ENCODE data around the gene ZNF764.
"Not testable (repeated sequence)": the region's sequence is repeated elsewhere in the genome, so short reads cannot be mapped to it uniquely, and the experiment has no call there.

ZNF764 gene

GRCh38 chr16:30548416-30549253 is 9.5 kb downstream of the ZNF764 start:
- TF ChIP-seq, protein P1, sequence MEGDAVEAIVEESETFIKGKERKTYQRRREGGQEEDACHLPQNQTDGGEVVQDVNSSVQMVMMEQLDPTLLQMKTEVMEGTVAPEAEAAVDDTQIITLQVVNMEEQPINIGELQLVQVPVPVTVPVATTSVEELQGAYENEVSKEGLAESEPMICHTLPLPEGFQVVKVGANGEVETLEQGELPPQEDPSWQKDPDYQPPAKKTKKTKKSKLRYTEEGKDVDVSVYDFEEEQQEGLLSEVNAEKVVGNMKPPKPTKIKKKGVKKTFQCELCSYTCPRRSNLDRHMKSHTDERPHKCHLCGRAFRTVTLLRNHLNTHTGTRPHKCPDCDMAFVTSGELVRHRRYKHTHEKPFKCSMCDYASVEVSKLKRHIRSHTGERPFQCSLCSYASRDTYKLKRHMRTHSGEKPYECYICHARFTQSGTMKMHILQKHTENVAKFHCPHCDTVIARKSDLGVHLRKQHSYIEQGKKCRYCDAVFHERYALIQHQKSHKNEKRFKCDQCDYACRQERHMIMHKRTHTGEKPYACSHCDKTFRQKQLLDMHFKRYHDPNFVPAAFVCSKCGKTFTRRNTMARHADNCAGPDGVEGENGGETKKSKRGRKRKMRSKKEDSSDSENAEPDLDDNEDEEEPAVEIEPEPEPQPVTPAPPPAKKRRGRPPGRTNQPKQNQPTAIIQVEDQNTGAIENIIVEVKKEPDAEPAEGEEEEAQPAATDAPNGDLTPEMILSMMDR (IDR thresholded peaks at IDR 0.05; ENCODE audit: poor library complexity, severe bottlenecking): no peak
- ATAC-seq (ENCODE audit: low read depth): no peak; the same call in 2 of the 3 replicates
- Histone ChIP-seq H3K4me3 (ENCODE audit: severe bottlenecking) (no peak overlapping the region), H3K9me3 (ENCODE audit: severe bottlenecking) (no peaks in the 10 kb centered on the region), H3K36me3 (ENCODE audit: low read depth) (peaks cover 1% of the 10 kb centered on the region; the same call in 1 of the 2 replicates), H3K4me1 (ENCODE audit: insufficient read depth, poor library complexity, severe bottlenecking) (no peaks in the 10 kb centered on the region), H3K27me3 (ENCODE audit: insufficient read depth, poor library complexity, severe bottlenecking) (no peaks in the 10 kb centered on the region), H3K27ac (ENCODE audit: poor library complexity, severe bottlenecking) (no peak overlapping the region)
- no peak for DNase-seq (ENCODE audit: low spot score)

DNA sequence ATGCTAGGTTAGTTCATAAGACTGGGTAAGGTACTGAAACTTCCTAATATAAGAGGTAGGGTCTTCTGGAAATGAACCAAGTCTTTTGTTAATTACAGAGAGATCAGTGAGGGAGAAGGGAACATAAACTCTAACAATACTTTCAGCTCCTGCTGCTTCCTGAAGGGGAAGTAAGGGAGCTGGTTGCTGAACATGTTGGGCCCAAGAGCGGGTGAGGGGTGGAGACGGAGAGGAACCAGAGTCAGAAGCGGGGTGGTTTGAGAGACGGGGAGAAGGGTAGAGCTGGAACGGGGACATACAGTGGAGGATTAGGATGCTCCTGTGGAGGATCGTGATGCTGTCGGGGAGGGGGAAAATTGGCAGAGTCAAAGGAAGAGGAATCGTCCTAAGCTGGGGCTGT is 12.1 kb downstream of the ZNF764 start:
- Histone ChIP-seq H3K4me1 (ENCODE audit: insufficient read depth, poor library complexity, severe bottlenecking) (no peaks in the 10 kb centered on the region), H3K27me3 (ENCODE audit: insufficient read depth, poor library complexity, severe bottlenecking) (no peaks in the 10 kb centered on the region), H3K36me3 (ENCODE audit: low read depth) (no peaks in the 10 kb centered on the region), H3K4me3 (ENCODE audit: severe bottlenecking) (no peak overlapping the region), H3K27ac (ENCODE audit: poor library complexity, severe bottlenecking) (no peak overlapping the region), H3K9me3 (ENCODE audit: severe bottlenecking) (no peaks in the 10 kb centered on the region)
- no peak for ATAC-seq (ENCODE audit: low read depth)
- TF ChIP-seq, protein P1 (IDR thresholded peaks at IDR 0.05; ENCODE audit: poor library complexity, severe bottlenecking): no peak
- no peak for DNase-seq (ENCODE audit: low spot score)

DNA sequence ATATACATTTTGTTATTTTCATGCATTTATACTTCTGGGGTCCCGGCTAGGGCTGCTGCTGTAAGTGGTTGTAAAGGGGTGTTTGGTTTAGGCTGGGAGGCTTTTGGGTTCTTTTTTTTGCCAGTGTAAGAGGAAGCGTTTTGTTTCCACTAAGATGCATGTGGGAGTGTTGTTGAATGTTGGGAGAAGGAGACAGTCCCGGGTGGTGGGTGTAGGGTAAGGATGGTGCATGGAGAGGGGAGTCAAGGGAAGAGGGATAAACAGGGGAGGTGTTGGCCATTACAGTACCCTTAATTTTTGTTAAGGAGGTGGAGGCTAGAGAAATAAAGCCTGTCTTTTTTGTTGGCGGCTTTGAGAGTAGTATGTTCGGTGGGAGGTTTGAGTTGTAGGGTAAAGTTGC is 15.1 kb downstream of the ZNF764 start:
- DNase-seq (ENCODE audit: low spot score): no peak
- Histone ChIP-seq H3K36me3 (ENCODE audit: low read depth) (no peaks in the 10 kb centered on the region), H3K27me3 (ENCODE audit: insufficient read depth, poor library complexity, severe bottlenecking) (no peaks in the 10 kb centered on the region), H3K9me3 (ENCODE audit: severe bottlenecking) (no peaks in the 10 kb centered on the region), H3K27ac (ENCODE audit: poor library complexity, severe bottlenecking) (no peak overlapping the region), H3K4me1 (ENCODE audit: insufficient read depth, poor library complexity, severe bottlenecking) (no peaks in the 10 kb centered on the region), H3K4me3 (ENCODE audit: severe bottlenecking) (no peak overlapping the region)
- no peak for ATAC-seq (ENCODE audit: low read depth)
- TF ChIP-seq, protein P1 (IDR thresholded peaks at IDR 0.05; ENCODE audit: poor library complexity, severe bottlenecking): no peak

DNA sequence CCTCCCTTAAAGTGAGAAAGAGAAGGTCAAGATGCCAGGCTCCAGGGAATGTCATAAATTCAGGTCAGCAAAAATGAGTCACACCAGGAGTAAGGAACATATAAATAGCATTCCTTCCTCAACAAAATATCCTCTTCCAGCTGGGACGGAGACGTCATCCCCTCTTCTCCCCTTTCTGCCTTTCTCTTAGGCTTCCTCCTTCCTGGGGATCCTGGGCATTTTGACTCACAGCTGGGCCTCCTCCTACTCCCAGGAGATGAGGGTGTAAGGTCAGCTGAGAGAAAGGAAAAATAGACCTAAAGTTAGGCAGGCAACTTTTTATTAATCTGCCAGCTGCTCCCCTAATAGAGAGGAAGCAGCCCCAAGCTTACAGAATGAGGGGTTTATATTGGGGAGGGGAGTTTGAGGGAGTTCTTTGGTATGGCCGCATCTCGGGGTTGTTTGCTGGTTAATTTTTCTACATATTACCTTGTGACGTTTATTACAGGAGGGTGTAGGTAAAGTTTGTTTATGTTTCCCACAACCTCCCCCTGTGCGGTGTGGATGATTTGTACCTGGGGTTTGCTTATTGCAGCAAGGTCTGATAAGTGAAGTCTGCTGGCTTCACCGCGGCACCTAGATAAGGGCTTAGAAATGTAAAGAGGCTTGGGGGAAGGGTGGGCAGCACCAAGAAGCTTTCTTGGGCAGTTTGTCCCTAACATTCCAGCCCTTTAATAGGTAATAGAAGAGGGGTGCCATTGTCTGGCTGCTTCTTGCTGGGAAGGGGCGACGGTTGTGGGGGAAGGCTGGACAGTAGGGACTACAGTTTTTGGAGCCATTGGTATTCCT is 16.5 kb downstream of the ZNF764 start:
- TF ChIP-seq, protein P1 (IDR thresholded peaks at IDR 0.05; ENCODE audit: poor library complexity, severe bottlenecking): no peak
- Histone ChIP-seq H3K36me3 (ENCODE audit: low read depth) (peaks cover 3% of the 10 kb centered on the region; the same call in 1 of the 2 replicates), H3K27me3 (ENCODE audit: insufficient read depth, poor library complexity, severe bottlenecking) (no peaks in the 10 kb centered on the region), H3K9me3 (ENCODE audit: severe bottlenecking) (no peaks in the 10 kb centered on the region), H3K4me3 (ENCODE audit: severe bottlenecking) (no peak overlapping the region), H3K4me1 (ENCODE audit: insufficient read depth, poor library complexity, severe bottlenecking) (no peaks in the 10 kb centered on the region), H3K27ac (ENCODE audit: poor library complexity, severe bottlenecking) (no peak overlapping the region)
- no peak for DNase-seq (ENCODE audit: low spot score)
- ATAC-seq (ENCODE audit: low read depth): peak; percentile 41; the same call in 1 of the 3 replicates

GRCh38 chr16:30540916-30541464 is 17.2 kb downstream of the ZNF764 start:
- not testable (repeated sequence) for ATAC-seq (ENCODE audit: low read depth); H3K27ac ChIP-seq (ENCODE audit: poor library complexity, severe bottlenecking); H3K4me1 ChIP-seq (ENCODE audit: insufficient read depth, poor library complexity, severe bottlenecking); H3K36me3 ChIP-seq (ENCODE audit: low read depth); DNase-seq (ENCODE audit: low spot score); H3K4me3 ChIP-seq (ENCODE audit: severe bottlenecking); H3K9me3 ChIP-seq (ENCODE audit: severe bottlenecking); H3K27me3 ChIP-seq (ENCODE audit: insufficient read depth, poor library complexity, severe bottlenecking)

- ATAC-seq (ENCODE audit: low read depth): not testable (repeated sequence)
These were observed 18.1 kb downstream of the ZNF764 start for GRCh38 chr16:30539986-30540526.

More at GRCh38 chr16:30539986-30540526, 18.1 kb downstream of the ZNF764 start:
- H3K36me3 ChIP-seq (ENCODE audit: low read depth); H3K27me3 ChIP-seq (ENCODE audit: insufficient read depth, poor library complexity, severe bottlenecking); H3K9me3 ChIP-seq (ENCODE audit: severe bottlenecking); H3K4me1 ChIP-seq (ENCODE audit: insufficient read depth, poor library complexity, severe bottlenecking); DNase-seq (ENCODE audit: low spot score); H3K27ac ChIP-seq (ENCODE audit: poor library complexity, severe bottlenecking); H3K4me3 ChIP-seq (ENCODE audit: severe bottlenecking): not testable (repeated sequence)

Data from RWPE2 (cell line).